H9 (cell line): ENCODE data around the gene SH3PXD2B. TPM values are rescaled to one million over a fixed set of nuclear protein-coding genes. Genes with fewer than 3 reads are reported as not detected.

Experiments used
- DNase-seq: peaks from one replicate; pipeline ENCODE4 v3.0.0-alpha.2; 2017
- H2AFZ ChIP-seq: one replicate; pipeline ENCODE4 v1.6.1; 2013; ENCODE audit warnings: mild to moderate bottlenecking, low read length, control low read depth, moderate library complexity
- H2AK5ac ChIP-seq: 2 replicates; pipeline ENCODE4 v1.6.1; 2013; ENCODE audit warnings: low read length, control low read depth, mixed read lengths; ENCODE audit not compliant: insufficient read length
- H2BK120ac ChIP-seq: one replicate; pipeline ENCODE4 v1.6.1; 2013; ENCODE audit warnings: low read depth, mild to moderate bottlenecking, low read length, control low read depth, inconsistent platforms; ENCODE audit not compliant: poor library complexity, severe bottlenecking
- H2BK12ac ChIP-seq: 2 replicates; pipeline ENCODE4 v1.6.1; 2013; ENCODE audit warnings: low read length, control low read depth, mixed read lengths, low read depth; ENCODE audit not compliant: insufficient read length
- H2BK15ac ChIP-seq: 2 replicates; pipeline ENCODE4 v1.6.1; 2013; ENCODE audit warnings: low read depth, low read length, control low read depth
- H2BK20ac ChIP-seq: one replicate; pipeline ENCODE4 v1.6.1; 2013; ENCODE audit warnings: low read depth, mild to moderate bottlenecking, low read length, control low read depth, inconsistent platforms; ENCODE audit not compliant: poor library complexity, severe bottlenecking
- H2BK5ac ChIP-seq: 2 replicates; pipeline ENCODE4 v1.6.1; 2013; ENCODE audit warnings: low read length, control low read depth, mixed read lengths; ENCODE audit not compliant: insufficient read length
- H3K14ac ChIP-seq: 2 replicates; pipeline ENCODE4 v1.6.1; 2013; ENCODE audit warnings: low read length, control low read depth; ENCODE audit not compliant: insufficient read depth
- H3K18ac ChIP-seq: 2 replicates; pipeline ENCODE4 v1.6.1; 2013; ENCODE audit warnings: low read depth, mild to moderate bottlenecking, mixed read lengths, low read length, control low read depth; ENCODE audit not compliant: insufficient read length
- H3K23ac ChIP-seq: 2 replicates; pipeline ENCODE4 v1.6.1; 2013; ENCODE audit warnings: low read length, control low read depth, mixed read lengths, low read depth; ENCODE audit not compliant: insufficient read length
- H3K23me2 ChIP-seq: 2 replicates; pipeline ENCODE4 v1.6.1; 2013; ENCODE audit warnings: low read depth, mild to moderate bottlenecking, mixed read lengths, low read length, control low read depth; ENCODE audit not compliant: insufficient read length, poor library complexity, severe bottlenecking
- H3K27ac ChIP-seq: 2 replicates; pipeline ENCODE4 v1.5.1; 2013; ENCODE audit warnings: low read length, control low read depth, mixed read lengths, low read depth; ENCODE audit not compliant: insufficient read length
- H3K27me3 ChIP-seq: 2 replicates; pipeline ENCODE4 v1.6.1; 2013; ENCODE audit warnings: low read length, control low read depth, inconsistent platforms; ENCODE audit not compliant: insufficient read depth
- H3K4ac ChIP-seq: 2 replicates; pipeline ENCODE4 v1.6.1; 2013; ENCODE audit warnings: low read depth, mild to moderate bottlenecking, control low read depth, inconsistent platforms, low read length, moderate library complexity
- H3K4me1 ChIP-seq: 2 replicates; pipeline ENCODE4 v1.6.1; 2013; ENCODE audit warnings: low read length, control low read depth, inconsistent platforms; ENCODE audit not compliant: insufficient read depth
- H3K4me2 ChIP-seq: 2 replicates; pipeline ENCODE4 v1.6.1; 2013; ENCODE audit warnings: low read length, control low read depth, mixed read lengths; ENCODE audit not compliant: insufficient read length, insufficient read depth
- H3K56ac ChIP-seq: 2 replicates; pipeline ENCODE4 v1.6.1; 2013; ENCODE audit warnings: low read depth, mild to moderate bottlenecking, mixed read lengths, low read length, control low read depth; ENCODE audit not compliant: insufficient read length
- H3K79me1 ChIP-seq: 2 replicates; pipeline ENCODE4 v1.6.1; 2013; ENCODE audit warnings: low read depth, mild to moderate bottlenecking, moderate library complexity, low read length, control low read depth, inconsistent platforms; ENCODE audit not compliant: insufficient read depth, poor library complexity, severe bottlenecking
- H3K79me2 ChIP-seq: 2 replicates; pipeline ENCODE4 v1.6.1; 2013; ENCODE audit warnings: low read length, control low read depth, inconsistent platforms; ENCODE audit not compliant: insufficient read depth
- H3K9ac ChIP-seq: 2 replicates; pipeline ENCODE4 v1.6.1; 2013; ENCODE audit warnings: low read length, control low read depth, mixed read lengths; ENCODE audit not compliant: insufficient read length; ENCODE audit errors: extremely low read depth
- H3K9me3 ChIP-seq: one replicate; pipeline ENCODE4 v1.6.1; 2013; ENCODE audit warnings: low read depth, low read length, inconsistent platforms; ENCODE audit not compliant: control insufficient read depth
- H3T11ph ChIP-seq: one replicate; pipeline ENCODE4 v1.6.1; 2013; ENCODE audit warnings: mild to moderate bottlenecking, low read length, control low read depth, inconsistent platforms
- H4K20me1 ChIP-seq: one replicate; pipeline ENCODE4 v1.6.1; 2013; ENCODE audit not compliant: control insufficient read depth, insufficient read length, insufficient read depth
- H4K5ac ChIP-seq: 2 replicates; pipeline ENCODE4 v1.6.1; 2013; ENCODE audit warnings: low read depth, mild to moderate bottlenecking, mixed read lengths, low read length, control low read depth; ENCODE audit not compliant: insufficient read length
- H4K8ac ChIP-seq: replicated peaks from 2 replicates; pipeline ENCODE4 v1.6.1; 2013; ENCODE audit warnings: low read length, control low read depth, mixed read lengths, low read depth; ENCODE audit not compliant: insufficient read length
- H4K91ac ChIP-seq: 2 replicates; pipeline ENCODE4 v1.6.1; 2013; ENCODE audit warnings: low read depth, mild to moderate bottlenecking, moderate library complexity, mixed read lengths, low read length, control low read depth; ENCODE audit not compliant: insufficient read length
- H3K27ac Mint-ChIP-seq, 3 experiments: 2 replicates in 2 of 3; 3 replicates in 1 of 3; pipeline ENCODE4 v1.8.0; 2020 to 2021; ENCODE audit warnings: mixed read lengths in 3 of 3, mild to moderate bottlenecking in 1 of 3, moderate library complexity in 1 of 3
- H3K27me3 Mint-ChIP-seq: 2 replicates; pipeline ENCODE4 v1.8.0; 2021; ENCODE audit warnings: low read depth, mild to moderate bottlenecking, moderate library complexity, mixed read lengths
- H3K36me3 Mint-ChIP-seq, 3 experiments: 2 replicates in 2 of 3; 3 replicates in 1 of 3; pipeline ENCODE4 v1.8.0; 2020 to 2021; ENCODE audit warnings: low read depth in 3 of 3, mixed read lengths in 3 of 3; ENCODE audit not compliant: insufficient read depth in 1 of 3
- H3K4me1 Mint-ChIP-seq, 2 experiments: 2 replicates each; pipeline ENCODE4 v1.8.0; 2020; ENCODE audit warnings: mixed read lengths in 2 of 2
- H3K4me3 Mint-ChIP-seq, 2 experiments: 2 replicates in 1 of 2; 3 replicates in 1 of 2; pipeline ENCODE4 v1.8.0; 2020 to 2021; ENCODE audit warnings: mild to moderate bottlenecking in 2 of 2, mixed read lengths in 2 of 2, moderate library complexity in 1 of 2
- H3K9me3 Mint-ChIP-seq, 2 experiments: 2 replicates in 1 of 2; 3 replicates in 1 of 2; pipeline ENCODE4 v1.8.0; 2020; ENCODE audit warnings: mild to moderate bottlenecking in 2 of 2, mixed read lengths in 2 of 2, moderate library complexity in 1 of 2
- CTCF ChIP-seq: fragments of 200-600 bp; sonication (generic); conservative IDR thresholded peaks from 3 replicates; pipeline ENCODE4 v1.8.0; 2021; ENCODE audit warnings: antibody characterized with exemption, mild to moderate bottlenecking
- WGBS: extraction: QIAGEN DNeasy Blood & Tissue Kit; methylation state at CpG from one replicate; pipeline ENCODE4 v1.1.7; 2013; ENCODE audit warnings: missing lambda C conversion rate, low lambda C conversion rate, mixed read lengths; ENCODE audit not compliant: insufficient read length; ENCODE audit errors: extremely low coverage; 5-methylcytosine and 5-hydroxymethylcytosine counted together
- total RNA-seq: library from RNA; stranded (reverse); gene quantifications from 2 replicates; pipeline ENCODE4 v1.2.1, GENCODE V29; 2021

SH3PXD2B gene
- total RNA-seq, 1 experiment from 2014 or later = 49.0 TPM

GRCh38 chr5:172455087-172455381, 709 bp upstream of the SH3PXD2B start:
- 0 out of 2 replicates have a peak overlapping the region, but pooled peaks have one; percentile 0 for H3K14ac ChIP-seq
- H2BK12ac ChIP-seq = no peak overlapping the region
- H3K36me3 Mint-ChIP-seq = peaks cover 3 to 14% (median 6%) of the 10 kb centered on the region in 3 experiments; a peak in 6 of 7 replicates
- no peak for TF ChIP-seq CTCF
- peak overlapping the region; percentile 40 for H3K4me2 ChIP-seq
- H3K23me2 ChIP-seq = peaks cover 8% of the 10 kb centered on the region
- no peak overlapping the region for H2AK5ac ChIP-seq
- H4K91ac ChIP-seq = no peak overlapping the region
- no peak overlapping the region for H3K4ac ChIP-seq
- no peak overlapping the region for H3T11ph ChIP-seq
- H3K56ac ChIP-seq = no peak overlapping the region
- no peak overlapping the region for H3K9ac ChIP-seq
- H3K4me1 ChIP-seq = 0 out of 2 replicates have a peak, but pooled peaks cover 2% of the 10 kb centered on the region
- peak overlapping the region; percentile 0 for H3K18ac ChIP-seq
- no peak overlapping the region for H3K23ac ChIP-seq
- no peak overlapping the region for H2AFZ ChIP-seq
- H3K27me3 ChIP-seq = no peaks in the 10 kb centered on the region
- peak overlapping the region; percentile 75 to 87 for H3K4me3 Mint-ChIP-seq
- no peak overlapping the region for H2BK5ac ChIP-seq
- no peak overlapping the region for H4K8ac ChIP-seq
- no peaks in the 10 kb centered on the region for H4K20me1 ChIP-seq
- H3K9me3 Mint-ChIP-seq = peaks cover 0 to 3% of the 10 kb centered on the region in 2 experiments; a peak in 1 of 5 replicates
- peaks cover 12% of the 10 kb centered on the region for H3K27me3 Mint-ChIP-seq
- peak overlapping the region; percentile 46 to 67 (median 62); a peak in 6 of 7 replicates for H3K27ac Mint-ChIP-seq
- DNase-seq = no peak
- WGBS = no CpG with 5 or more reads among the region's 8 CpGs
- no peak overlapping the region for H3K27ac ChIP-seq
- peaks cover 2% of the 10 kb centered on the region; the same call in 1 of the 2 replicates for H3K79me2 ChIP-seq
- peaks cover 36 to 55% of the 10 kb centered on the region in 2 experiments for H3K4me1 Mint-ChIP-seq
- H2BK20ac ChIP-seq = no peak overlapping the region
- peaks cover 2% of the 10 kb centered on the region for H3K79me1 ChIP-seq
- H4K5ac ChIP-seq = no peak overlapping the region
- no peaks in the 10 kb centered on the region for H3K9me3 ChIP-seq
- no peak overlapping the region for H2BK15ac ChIP-seq
- no peak overlapping the region for H2BK120ac ChIP-seq
